Fibroblast of skin of right quadriceps (primary cell): Measurements from ENCODE around the gene MAG.

Experiments used
- DNase-seq: peaks from one replicate; pipeline ENCODE4 v3.0.0-alpha.2; 2013

The MAG gene

GRCh38 chr19:35291916-35292315, at the start of gene MAG:
Gene MAG (plus strand): TSS chr19:35292161. CDS start chr19:35295409, 3,248 bp downstream.
- no peak for DNase-seq

GRCh38 chr19:35246466-35247092, 45.4 kb upstream of the MAG start:
- DNase-seq = no peak

- no peak for DNase-seq
These were observed 44.2 kb upstream of the MAG start for GRCh38 chr19:35247526-35248309.

DNA sequence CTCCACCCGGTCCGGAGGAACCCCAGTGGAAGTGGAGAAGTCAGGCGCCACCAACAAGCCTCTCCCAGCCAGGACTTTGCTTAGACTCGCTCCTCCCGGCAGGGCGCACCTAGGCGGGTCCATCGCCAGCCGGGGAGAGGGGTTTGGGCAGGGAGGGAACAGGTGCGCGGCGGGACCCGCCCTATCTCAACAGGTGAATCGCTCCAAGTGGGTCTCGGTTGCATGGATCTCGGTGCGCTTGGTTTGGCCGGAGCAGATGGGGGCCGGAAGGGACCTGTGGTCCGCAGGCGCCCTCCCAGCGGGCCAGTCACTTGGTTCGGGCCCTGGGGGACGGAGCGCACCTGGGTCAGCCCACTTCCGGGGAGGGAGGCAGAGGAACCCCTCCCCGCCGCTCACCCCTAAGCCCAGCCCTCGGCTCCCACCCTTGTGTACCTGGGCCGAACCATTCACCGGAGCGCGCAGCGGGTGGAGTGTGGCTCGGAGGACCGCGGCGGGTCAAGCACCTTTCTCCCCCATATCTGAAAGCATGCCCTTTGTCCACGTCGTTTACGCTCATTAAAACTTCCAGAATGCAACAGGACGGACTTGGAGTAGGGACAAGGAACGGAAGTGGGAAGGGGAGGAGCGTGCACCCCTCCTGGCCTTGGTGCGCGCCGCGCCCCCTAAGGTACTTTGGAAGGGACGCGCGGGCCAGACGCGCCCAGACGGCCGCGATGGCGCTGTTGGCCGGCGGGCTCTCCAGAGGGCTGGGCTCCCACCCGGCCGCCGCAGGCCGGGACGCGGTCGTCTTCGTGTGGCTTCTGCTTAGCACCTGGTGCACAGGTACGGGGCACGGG, 43.4 kb upstream of the MAG start, which contains the start of gene LSR:
Gene LSR, plus strand, starts transcription at position 693 of the 836 bp plus-strand sequence. Its CDS starts 21 bp downstream, at position 714.
- no peak for DNase-seq

- no peak for DNase-seq
These were observed 42.7 kb upstream of the MAG start for GRCh38 chr19:35249146-35249847.

DNA sequence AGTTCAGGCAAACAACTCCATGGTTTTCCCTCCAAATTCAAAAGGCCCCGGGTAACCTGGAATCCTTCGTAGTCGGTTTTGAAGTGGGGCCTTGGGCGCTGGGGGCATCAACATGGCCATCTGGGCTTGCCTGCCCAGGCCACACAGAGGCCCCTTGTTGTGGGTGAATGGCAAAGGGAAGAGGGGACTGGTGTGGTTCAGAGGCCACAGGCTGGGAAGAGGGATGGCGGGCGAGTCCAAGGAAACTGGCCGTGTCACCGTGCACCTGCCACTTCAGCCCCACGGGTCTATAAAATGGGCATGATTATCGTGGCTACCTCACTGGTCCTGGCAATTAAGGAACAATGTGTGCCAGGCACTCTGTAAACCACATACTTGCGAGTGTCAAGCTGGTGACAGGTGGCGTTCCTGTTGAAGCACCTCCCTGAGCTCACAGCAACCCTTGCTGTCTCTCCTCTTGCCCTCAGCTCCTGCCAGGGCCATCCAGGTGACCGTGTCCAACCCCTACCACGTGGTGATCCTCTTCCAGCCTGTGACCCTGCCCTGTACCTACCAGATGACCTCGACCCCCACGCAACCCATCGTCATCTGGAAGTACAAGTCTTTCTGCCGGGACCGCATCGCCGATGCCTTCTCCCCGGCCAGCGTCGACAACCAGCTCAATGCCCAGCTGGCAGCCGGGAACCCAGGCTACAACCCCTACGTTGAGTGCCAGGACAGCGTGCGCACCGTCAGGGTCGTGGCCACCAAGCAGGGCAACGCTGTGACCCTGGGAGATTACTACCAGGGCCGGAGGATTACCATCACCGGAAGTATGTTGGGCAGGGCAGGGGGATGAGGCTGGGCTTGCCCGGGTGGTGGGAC, 41.9 kb upstream of the MAG start:
- DNase-seq = no peak

DNA sequence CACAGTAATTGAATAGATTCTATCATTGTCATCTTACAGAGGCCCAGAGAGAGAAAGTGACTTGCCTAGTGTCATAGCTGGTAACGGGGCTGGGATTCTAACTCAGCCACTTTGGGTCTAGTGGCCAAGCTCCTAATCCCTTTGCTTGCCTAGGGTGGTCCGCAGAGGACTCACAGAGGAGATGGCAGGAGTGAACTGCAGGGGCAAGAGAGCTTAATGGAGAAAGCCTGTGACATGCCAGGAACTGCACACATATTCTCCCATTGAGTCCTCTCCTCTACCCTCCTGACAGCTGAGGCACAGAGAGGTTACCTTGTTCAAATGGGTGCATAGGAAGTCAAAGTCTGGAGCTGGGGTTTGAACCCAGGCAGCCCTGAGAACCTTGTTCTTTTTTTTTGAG, 40.5 kb upstream of the MAG start:
- DNase-seq = no peak

GRCh38 chr19:35253316-35254286, 38.4 kb upstream of the MAG start:
- DNase-seq = no peak

DNA sequence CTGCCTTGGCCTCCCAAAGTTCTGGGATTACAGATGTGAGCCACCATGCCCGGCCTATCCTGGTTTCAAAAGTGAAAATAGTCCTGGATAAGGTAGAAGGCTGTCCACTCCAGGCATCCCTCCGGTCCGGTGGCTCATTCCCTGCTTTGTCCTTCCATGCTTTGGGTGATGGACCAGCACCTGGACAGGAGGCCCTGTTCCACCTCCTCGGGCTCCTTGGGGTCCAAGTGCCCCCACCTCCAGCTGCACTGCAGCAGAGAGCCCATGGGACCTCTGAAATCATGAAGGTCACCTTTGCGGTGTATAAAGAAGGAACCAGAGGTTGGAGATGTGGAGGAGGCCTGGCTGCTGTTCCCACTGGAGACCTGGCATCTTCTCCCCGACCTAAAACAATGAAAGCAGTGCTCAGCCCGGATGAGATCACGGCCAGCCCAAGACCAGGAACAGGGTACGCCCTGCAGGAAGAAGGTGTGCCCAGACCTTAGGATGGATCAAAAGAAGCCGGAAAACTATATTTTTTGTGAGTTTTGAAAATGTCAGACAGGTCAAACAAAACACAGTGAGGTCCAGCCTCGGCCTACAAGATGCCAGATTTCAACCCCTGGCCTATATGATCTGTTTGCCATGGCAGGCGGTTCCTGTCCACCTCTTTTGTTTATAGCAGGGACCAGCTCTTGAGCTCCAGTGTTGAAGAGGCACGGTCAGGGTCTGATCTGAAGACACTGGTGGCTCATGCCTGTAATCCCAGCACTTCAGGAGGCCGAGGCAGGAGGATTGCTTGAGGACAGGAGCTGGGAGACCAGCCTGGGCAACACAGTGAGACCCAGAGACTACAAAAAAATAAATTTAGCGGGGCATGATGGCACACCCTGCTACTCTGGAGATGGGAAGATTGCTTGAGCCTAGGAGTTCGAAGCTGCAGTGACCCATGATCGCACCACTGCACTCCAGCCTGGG, 37.3 kb upstream of the MAG start:
- no peak for DNase-seq

- DNase-seq = no peak
These were observed 35.4 kb upstream of the MAG start for GRCh38 chr19:35256566-35256965.

GRCh38 chr19:35257113-35257461, 34.9 kb upstream of the MAG start:
- no peak for DNase-seq

- no peak for DNase-seq
These were observed 31.2 kb upstream of the MAG start for GRCh38 chr19:35260694-35261304.

DNA sequence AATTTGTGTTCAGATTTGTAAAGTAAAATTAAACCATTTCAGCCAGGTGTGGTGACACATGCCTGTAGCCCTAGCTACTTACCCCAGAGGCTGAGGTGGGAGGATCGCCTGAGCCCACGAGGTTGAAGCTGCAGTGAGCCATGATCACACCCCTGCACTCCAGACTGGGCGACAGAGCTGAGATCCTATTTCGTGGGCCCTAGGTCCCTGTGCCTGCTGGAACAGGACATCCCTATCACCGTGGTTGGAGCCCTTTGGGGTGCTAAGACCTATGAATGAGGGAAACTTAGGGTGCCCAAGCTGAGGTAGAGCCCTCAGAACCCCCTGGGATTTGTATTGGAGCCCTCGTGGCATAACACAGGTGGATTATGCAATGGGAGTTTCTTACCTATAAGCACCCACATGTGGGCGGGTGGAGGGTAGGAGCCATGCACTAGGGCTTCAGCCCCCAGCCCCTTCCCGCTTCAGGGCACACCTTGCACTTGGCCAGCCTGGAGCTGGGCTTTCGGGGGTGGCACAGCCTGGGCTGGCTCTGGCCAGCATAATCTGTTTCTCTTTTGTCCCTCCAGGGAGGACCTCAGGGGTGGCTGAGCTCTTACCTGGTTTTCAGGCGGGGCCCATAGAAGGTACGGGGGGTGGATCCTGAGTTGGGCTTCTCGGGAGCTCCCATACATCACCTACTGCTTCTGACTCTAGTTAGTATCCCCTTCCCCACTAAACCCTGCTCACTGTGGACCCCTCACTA, 30.4 kb upstream of the MAG start:
- no peak for DNase-seq

GRCh38 chr19:35262101-35262761, 29.7 kb upstream of the MAG start:
- no peak for DNase-seq

DNA sequence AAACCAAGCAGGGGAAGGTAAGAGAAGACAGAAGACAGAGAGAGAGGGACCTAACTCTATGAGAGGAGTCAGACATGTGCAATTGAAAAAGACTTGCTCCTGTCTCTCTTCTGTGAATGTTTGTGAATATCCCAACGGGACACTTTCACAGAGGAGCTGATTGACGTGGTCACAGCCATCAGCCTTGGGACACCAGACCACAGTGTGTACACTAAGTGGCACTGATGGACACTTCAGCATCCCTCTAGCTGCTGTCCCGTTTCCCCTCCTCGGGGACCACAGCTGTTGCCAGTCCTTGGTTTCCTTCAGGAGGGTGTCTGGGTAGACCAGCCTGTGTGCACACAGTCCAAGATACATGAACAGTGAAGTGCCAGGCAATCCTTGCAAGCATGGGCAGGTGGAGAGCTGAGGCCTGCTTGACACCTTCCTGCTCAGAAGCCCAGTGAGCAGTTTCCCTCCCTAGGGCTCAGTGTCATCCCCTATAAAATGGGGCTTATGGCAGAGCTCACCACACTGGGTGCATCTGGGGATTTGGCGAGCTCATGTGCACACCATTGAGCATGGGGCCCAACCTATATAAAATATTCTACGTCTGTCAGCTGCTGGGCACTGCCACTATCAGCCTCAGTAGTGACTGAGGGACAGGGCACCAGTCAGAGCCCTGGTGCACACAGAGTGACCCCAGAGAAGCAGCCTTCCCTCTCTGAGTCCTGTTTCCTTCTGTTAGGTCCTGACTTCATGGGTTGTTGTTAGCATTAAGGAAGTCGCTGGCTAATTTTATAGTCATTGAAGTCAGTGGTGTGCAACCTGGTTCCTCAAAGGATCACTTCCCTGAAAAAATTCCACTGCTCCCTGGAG, 27.5 kb upstream of the MAG start:
- DNase-seq = no peak

DNA sequence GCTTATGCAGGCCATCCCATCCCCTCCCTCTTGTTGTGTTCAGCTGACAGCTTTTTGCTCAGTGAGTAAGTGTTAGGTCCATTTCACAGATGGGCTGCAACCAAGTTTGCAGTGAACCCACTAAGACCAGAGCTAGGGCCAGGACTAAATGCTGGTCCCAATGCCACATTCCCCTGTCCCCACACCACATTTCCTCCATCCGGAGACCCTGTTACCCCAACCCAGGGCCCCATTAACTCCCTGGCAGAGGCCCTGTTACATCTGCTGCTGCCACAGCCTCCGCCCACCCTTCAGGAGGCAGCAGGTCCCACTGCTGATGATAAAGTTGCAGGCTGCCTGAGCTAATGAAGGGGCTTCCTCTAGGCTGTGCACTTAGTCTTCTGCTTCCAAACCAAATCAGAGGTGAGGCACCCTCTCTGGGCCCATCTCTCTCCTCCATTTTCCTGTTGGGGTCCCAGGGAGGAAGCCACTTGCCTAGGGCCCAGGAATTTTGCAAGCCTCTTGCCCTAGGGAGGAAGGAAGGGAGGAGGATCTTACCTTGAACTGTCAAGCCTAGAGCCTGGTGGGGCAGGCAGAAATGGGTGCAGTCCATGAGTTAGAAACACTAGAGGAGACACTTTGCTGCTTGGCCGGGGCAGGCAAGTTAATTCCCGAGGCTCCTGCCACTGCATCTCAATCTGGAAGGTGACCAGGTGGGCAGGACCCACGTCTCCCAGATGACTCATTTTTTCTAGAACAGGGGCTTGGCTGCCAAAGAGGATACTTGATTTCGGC, 26.6 kb upstream of the MAG start:
- no peak for DNase-seq
